Muscle layer of duodenum (tissue), 2 donors: ENCODE results near the gene CPN2.

Experiments used
- H3K27ac ChIP-seq: one replicate; pipeline ENCODE4 v1.7.0; 2013; ENCODE audit warnings: mild to moderate bottlenecking, low read length
- H3K27me3 ChIP-seq: one replicate; pipeline ENCODE4 v1.7.0; 2013; ENCODE audit warnings: low read depth, mild to moderate bottlenecking, control low read depth, low read length
- H3K36me3 ChIP-seq, 2 donors: one replicate each; pipeline ENCODE4 v1.7.0; 2013; ENCODE audit warnings: low read length in 2 of 2, control low read depth in 1 of 2, mild to moderate bottlenecking in 1 of 2; ENCODE audit not compliant: insufficient read depth in 2 of 2, control insufficient read depth in 1 of 2
- H3K4me1 ChIP-seq, 2 donors: one replicate each; pipeline ENCODE4 v1.7.0; 2013; ENCODE audit warnings: low read length in 2 of 2, mild to moderate bottlenecking in 2 of 2, control low read depth in 1 of 2, moderate library complexity in 1 of 2; ENCODE audit not compliant: insufficient read depth in 2 of 2, control insufficient read depth in 1 of 2
- H3K4me3 ChIP-seq, 2 donors: one replicate each; pipeline ENCODE4 v1.7.0; 2013; ENCODE audit warnings: low read length in 2 of 2, low read depth in 1 of 2, mild to moderate bottlenecking in 1 of 2
- H3K9me3 ChIP-seq, 2 donors: one replicate each; pipeline ENCODE4 v1.7.0; 2013; ENCODE audit warnings: low read length in 2 of 2, control low read depth in 1 of 2, mild to moderate bottlenecking in 1 of 2; ENCODE audit not compliant: control insufficient read depth in 1 of 2
- donor health status: healthy.

The CPN2 gene

GRCh38 chr3:194337965-194338753, 13.0 kb downstream of the CPN2 start:
- Histone ChIP-seq H3K27me3 (no peaks in the 10 kb centered on the region), H3K27ac (no peak overlapping the region), H3K4me3 (no peak overlapping the region), H3K36me3 (no peaks in the 10 kb centered on the region), H3K9me3 (no peaks in the 10 kb centered on the region), H3K4me1 (peaks cover 0 to 8% of the 10 kb centered on the region in 2 donors)

GRCh38 chr3:194336601-194337355, 14.3 kb downstream of the CPN2 start:
- Histone ChIP-seq H3K4me1 (peaks cover 0 to 9% of the 10 kb centered on the region in 2 donors), H3K4me3 (no peak overlapping the region), H3K27me3 (no peaks in the 10 kb centered on the region), H3K9me3 (no peaks in the 10 kb centered on the region), H3K27ac (no peak overlapping the region), H3K36me3 (no peaks in the 10 kb centered on the region)

GRCh38 chr3:194333981-194334320, 17.2 kb downstream of the CPN2 start:
- H3K36me3 ChIP-seq, result no peaks in the 10 kb centered on the region
- H3K4me3 ChIP-seq, result peak overlapping the region; percentile 42 to 68
- H3K9me3 ChIP-seq, result no peaks in the 10 kb centered on the region
- H3K4me1 ChIP-seq, result peaks cover 4 to 15% of the 10 kb centered on the region in 2 donors
- H3K27ac ChIP-seq, result no peak overlapping the region
- no peaks in the 10 kb centered on the region for H3K27me3 ChIP-seq

- no peak overlapping the region for H3K27ac ChIP-seq
- no peaks in the 10 kb centered on the region for H3K9me3 ChIP-seq
- H3K4me3 ChIP-seq, result peak overlapping the region; percentile 42 to 68
- H3K27me3 ChIP-seq, result no peaks in the 10 kb centered on the region
- H3K36me3 ChIP-seq, result no peaks in the 10 kb centered on the region
- peaks cover 4 to 15% of the 10 kb centered on the region in 2 donors for H3K4me1 ChIP-seq
Measured at GRCh38 chr3:194333212-194333980, 17.7 kb downstream of the CPN2 start.

GRCh38 chr3:194332858-194333211, 18.3 kb downstream of the CPN2 start:
- Histone ChIP-seq H3K9me3 (no peaks in the 10 kb centered on the region), H3K4me1 (peaks cover 4 to 15% of the 10 kb centered on the region in 2 donors), H3K27me3 (no peaks in the 10 kb centered on the region), H3K27ac (no peak overlapping the region), H3K4me3 (no peak overlapping the region), H3K36me3 (no peaks in the 10 kb centered on the region)

- Histone ChIP-seq H3K27ac (no peak overlapping the region), H3K27me3 (no peaks in the 10 kb centered on the region), H3K9me3 (no peaks in the 10 kb centered on the region), H3K4me1 (peaks cover 4 to 15% of the 10 kb centered on the region in 2 donors), H3K4me3 (no peak overlapping the region), H3K36me3 (no peaks in the 10 kb centered on the region)
Measured at GRCh38 chr3:194330579-194330978, 20.5 kb downstream of the CPN2 start.

- Histone ChIP-seq H3K9me3 (no peaks in the 10 kb centered on the region), H3K27me3 (no peaks in the 10 kb centered on the region), H3K4me3 (no peak overlapping the region), H3K27ac (no peak overlapping the region), H3K4me1 (peaks cover 4 to 15% of the 10 kb centered on the region in 2 donors), H3K36me3 (no peaks in the 10 kb centered on the region)
Measured at GRCh38 chr3:194330160-194330559, 21.0 kb downstream of the CPN2 start.

GRCh38 chr3:194329583-194329965, 21.6 kb downstream of the CPN2 start:
- Histone ChIP-seq H3K27me3 (no peaks in the 10 kb centered on the region), H3K27ac (no peak overlapping the region), H3K4me1 (peaks cover 4 to 15% of the 10 kb centered on the region in 2 donors), H3K4me3 (no peak overlapping the region), H3K9me3 (no peaks in the 10 kb centered on the region), H3K36me3 (no peaks in the 10 kb centered on the region)

GRCh38 chr3:194328942-194329582, 22.1 kb downstream of the CPN2 start:
- no peaks in the 10 kb centered on the region for H3K27me3 ChIP-seq
- no peak overlapping the region for H3K27ac ChIP-seq

GRCh38 chr3:194328053-194328657, 23.0 kb downstream of the CPN2 start:
- H3K4me3 ChIP-seq, result no peak overlapping the region
- peaks cover 8 to 18% of the 10 kb centered on the region in 2 donors for H3K4me1 ChIP-seq
- no peaks in the 10 kb centered on the region for H3K9me3 ChIP-seq
- H3K27me3 ChIP-seq, result no peaks in the 10 kb centered on the region
- H3K36me3 ChIP-seq, result no peaks in the 10 kb centered on the region
- H3K27ac ChIP-seq, result no peak overlapping the region

More at GRCh38 chr3:194328942-194329582, 22.1 kb downstream of the CPN2 start:
- Histone ChIP-seq H3K36me3 (no peaks in the 10 kb centered on the region), H3K4me3 (no peak overlapping the region), H3K4me1 (peaks cover 5 to 20% of the 10 kb centered on the region in 2 donors), H3K9me3 (no peaks in the 10 kb centered on the region)
